Hepatocyte (in vitro differentiated cells): ENCODE measurements around the gene FBH1. TPM values are rescaled to one million over a fixed set of nuclear protein-coding genes. Genes with fewer than 3 reads are reported as not detected.
"Not testable (repeated sequence)": the region's sequence is repeated elsewhere in the genome, so short reads cannot be mapped to it uniquely, and the experiment has no call there.

Experiments
- DNase-seq: peaks from one replicate; pipeline ENCODE4 v3.0.0-alpha.2; 2016; ENCODE audit warnings: low spot score
- H2AFZ ChIP-seq: fragments of 200-600 bp; sonication (generic); 2 replicates; pipeline ENCODE4 v1.6.0; 2016; ENCODE audit warnings: antibody characterized with exemption, mild to moderate bottlenecking
- H3K27ac ChIP-seq: fragments of 200-600 bp; sonication (generic); 2 replicates; pipeline ENCODE4 v1.5.1; 2016; ENCODE audit warnings: mild to moderate bottlenecking
- H3K27me3 ChIP-seq: fragments of 200-600 bp; sonication (generic); 2 replicates; pipeline ENCODE4 v1.6.1; 2016
- H3K36me3 ChIP-seq: fragments of 200-600 bp; sonication (generic); replicated peaks from 2 replicates; pipeline ENCODE4 v1.5.1; 2016; ENCODE audit warnings: low read depth; ENCODE audit not compliant: insufficient read depth
- H3K4me1 ChIP-seq: fragments of 200-600 bp; sonication (generic); 2 replicates; pipeline ENCODE4 v1.5.1; 2016; ENCODE audit warnings: mild to moderate bottlenecking, moderate library complexity; ENCODE audit not compliant: insufficient read depth
- H3K4me2 ChIP-seq: fragments of 200-600 bp; sonication (generic); 2 replicates; pipeline ENCODE4 v1.6.0; 2016
- H3K4me3 ChIP-seq: fragments of 200-600 bp; sonication (generic); 2 replicates; pipeline ENCODE4 v1.5.1; 2016; ENCODE audit warnings: mild to moderate bottlenecking
- H3K79me2 ChIP-seq: fragments of 200-600 bp; sonication (generic); 2 replicates; pipeline ENCODE4 v1.6.0; 2017; ENCODE audit warnings: mild to moderate bottlenecking
- H3K9me2 ChIP-seq: fragments of 200-600 bp; sonication (generic); replicated peaks from 2 replicates; pipeline ENCODE4 v1.6.0; 2017; ENCODE audit warnings: mild to moderate bottlenecking; ENCODE audit not compliant: insufficient read depth
- H3K9me3 ChIP-seq: fragments of 200-600 bp; sonication (generic); 2 replicates; pipeline ENCODE4 v1.5.1; 2016; ENCODE audit warnings: low read depth, mild to moderate bottlenecking
- H4K20me1 ChIP-seq: fragments of 200-600 bp; sonication (generic); 2 replicates; pipeline ENCODE4 v1.6.0; 2016; ENCODE audit warnings: mild to moderate bottlenecking; ENCODE audit not compliant: insufficient read depth, poor library complexity, severe bottlenecking
- EZH2 ChIP-seq: fragments of 200-600 bp; sonication (generic); IDR thresholded peaks from 2 replicates; pipeline ENCODE4 v1.6.1; 2016; ENCODE audit warnings: antibody characterized with exemption, mild to moderate bottlenecking, borderline replicate concordance
- EZH2phosphoT487 ChIP-seq: fragments of 200-600 bp; sonication (generic); IDR thresholded peaks from one replicate; pipeline ENCODE4 v1.6.1; 2018; ENCODE audit warnings: antibody characterized with exemption, mild to moderate bottlenecking, low read depth, moderate library complexity; ENCODE audit not compliant: unreplicated experiment, severe bottlenecking
- WGBS: methylation state at CpG from one replicate; pipeline ENCODE4 v1.1.6; 2016; ENCODE audit warnings: low lambda C conversion rate; ENCODE audit errors: missing lambda C conversion rate; 5-methylcytosine and 5-hydroxymethylcytosine counted together
- polyA plus RNA-seq: library from polyadenylated mRNA; unstranded; fragments of >200 nt; fragmentation: Nextera tagmentation; extraction: Ambion mirVana; gene quantifications from 2 replicates; pipeline ENCODE4 v1.2.1, GENCODE V29; 2016
- total RNA-seq: library from RNA; depleted of rRNA; stranded (reverse); fragments of >200 nt; gene quantifications from 2 replicates; pipeline ENCODE4 v1.2.3, GENCODE V29; 2014
- TF ChIP-seq, protein P1 (sequence below): fragments of 200-600 bp; sonication (generic); IDR thresholded peaks from 2 replicates; pipeline ENCODE4 v1.5.1; 2016; ENCODE audit warnings: antibody characterized with exemption, mild to moderate bottlenecking; ENCODE audit not compliant: poor library complexity

The FBH1 gene
- total and polyA plus RNA-seq, 2 experiments from 2014 or later: 66.4 to 80.3 TPM

GRCh38 chr10:5945561-5946418 is 55.7 kb downstream of the FBH1 start:
- no peaks in the 10 kb centered on the region for H3K27me3 ChIP-seq
- no peak overlapping the region for H3K4me3 ChIP-seq
- H3K27ac ChIP-seq: peak overlapping the region; percentile 85
- no peaks in the 10 kb centered on the region for H3K36me3 ChIP-seq
- 69% methylated on average over 21 of the region's 21 CpGs for WGBS
- H2AFZ ChIP-seq: no peak overlapping the region
- no peaks in the 10 kb centered on the region for H3K79me2 ChIP-seq
- TF ChIP-seq, protein P1, sequence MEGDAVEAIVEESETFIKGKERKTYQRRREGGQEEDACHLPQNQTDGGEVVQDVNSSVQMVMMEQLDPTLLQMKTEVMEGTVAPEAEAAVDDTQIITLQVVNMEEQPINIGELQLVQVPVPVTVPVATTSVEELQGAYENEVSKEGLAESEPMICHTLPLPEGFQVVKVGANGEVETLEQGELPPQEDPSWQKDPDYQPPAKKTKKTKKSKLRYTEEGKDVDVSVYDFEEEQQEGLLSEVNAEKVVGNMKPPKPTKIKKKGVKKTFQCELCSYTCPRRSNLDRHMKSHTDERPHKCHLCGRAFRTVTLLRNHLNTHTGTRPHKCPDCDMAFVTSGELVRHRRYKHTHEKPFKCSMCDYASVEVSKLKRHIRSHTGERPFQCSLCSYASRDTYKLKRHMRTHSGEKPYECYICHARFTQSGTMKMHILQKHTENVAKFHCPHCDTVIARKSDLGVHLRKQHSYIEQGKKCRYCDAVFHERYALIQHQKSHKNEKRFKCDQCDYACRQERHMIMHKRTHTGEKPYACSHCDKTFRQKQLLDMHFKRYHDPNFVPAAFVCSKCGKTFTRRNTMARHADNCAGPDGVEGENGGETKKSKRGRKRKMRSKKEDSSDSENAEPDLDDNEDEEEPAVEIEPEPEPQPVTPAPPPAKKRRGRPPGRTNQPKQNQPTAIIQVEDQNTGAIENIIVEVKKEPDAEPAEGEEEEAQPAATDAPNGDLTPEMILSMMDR: no peak
- no peak for TF ChIP-seq EZH2
- DNase-seq: peak; percentile 32
- H3K9me3 ChIP-seq: no peaks in the 10 kb centered on the region
- H4K20me1 ChIP-seq: no peaks in the 10 kb centered on the region
- H3K9me2 ChIP-seq: no peaks in the 10 kb centered on the region
- peak overlapping the region; percentile 43 for H3K4me2 ChIP-seq
- H3K4me1 ChIP-seq: peaks cover 12% of the 10 kb centered on the region

- not testable (repeated sequence) for DNase-seq, H3K36me3 ChIP-seq, H2AFZ ChIP-seq, H3K4me3 ChIP-seq, H3K9me3 ChIP-seq, H3K9me2 ChIP-seq, H3K27me3 ChIP-seq, H4K20me1 ChIP-seq, H3K79me2 ChIP-seq, H3K4me2 ChIP-seq
- peaks cover 12% of the 10 kb centered on the region for H3K4me1 ChIP-seq
- peak overlapping the region; percentile 85 for H3K27ac ChIP-seq
- 96% methylated on average over 10 of the region's 10 CpGs for WGBS
Observed at GRCh38 chr10:5946419-5946775, 56.4 kb downstream of the FBH1 start.

DNA sequence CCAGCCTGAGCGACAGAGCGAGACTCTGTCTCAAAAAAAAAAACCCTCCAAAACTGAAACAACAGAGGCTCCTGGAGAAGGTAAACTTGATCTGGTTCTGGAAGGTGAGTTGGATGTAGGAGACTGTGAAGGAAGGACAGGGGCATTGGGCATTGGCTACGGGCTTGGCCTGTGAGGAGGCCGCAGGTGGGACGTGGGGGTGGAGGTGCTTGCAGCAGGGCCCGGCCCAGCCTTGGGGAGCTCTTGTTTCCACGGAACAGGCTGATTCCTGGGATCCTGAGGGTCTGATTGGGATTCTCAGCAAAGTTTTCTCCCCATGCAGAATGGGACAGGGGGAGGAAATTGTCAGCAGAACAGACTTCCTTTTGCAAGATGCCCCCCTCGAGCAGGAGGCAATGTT is 56.7 kb downstream of the FBH1 start:
- Histone ChIP-seq H3K27me3 (no peaks in the 10 kb centered on the region), H2AFZ (no peak overlapping the region), H3K4me1 (peaks cover 12% of the 10 kb centered on the region), H3K9me2 (no peaks in the 10 kb centered on the region), H3K27ac (peak overlapping the region; percentile 85), H4K20me1 (no peaks in the 10 kb centered on the region), H3K79me2 (no peaks in the 10 kb centered on the region), H3K4me3 (no peak overlapping the region), H3K9me3 (no peaks in the 10 kb centered on the region), H3K4me2 (no peak overlapping the region), H3K36me3 (no peaks in the 10 kb centered on the region)
- 91% methylated on average over 8 of the region's 8 CpGs for WGBS
- DNase-seq: no peak
- TF ChIP-seq EZH2phosphoT487 (no peak), EZH2 (no peak)
- TF ChIP-seq, protein P1: no peak

GRCh38 chr10:5947471-5948207 is 57.6 kb downstream of the FBH1 start:
- H3K4me1 ChIP-seq: peaks cover 12% of the 10 kb centered on the region
- no peaks in the 10 kb centered on the region for H3K79me2 ChIP-seq
- H2AFZ ChIP-seq: no peak overlapping the region
- no peaks in the 10 kb centered on the region for H4K20me1 ChIP-seq
- H3K4me2 ChIP-seq: no peak overlapping the region
- no peak for DNase-seq
- 80% methylated on average over 17 of the region's 17 CpGs for WGBS
- no peak overlapping the region for H3K4me3 ChIP-seq
- H3K27ac ChIP-seq: no peak overlapping the region
- no peaks in the 10 kb centered on the region for H3K9me2 ChIP-seq
- no peaks in the 10 kb centered on the region for H3K36me3 ChIP-seq
- no peaks in the 10 kb centered on the region for H3K27me3 ChIP-seq
- TF ChIP-seq EZH2 (no peak), EZH2phosphoT487 (no peak)
- TF ChIP-seq, protein P1: no peak
- H3K9me3 ChIP-seq: no peaks in the 10 kb centered on the region
